ENCODE results near the gene ATXN1.
A peak's percentile ranks its signal among the peaks of the same experiment; 100 is the strongest.

GRCh38 chr6:16760516-16761470 lies at the start of gene ATXN1:
- TF ChIP-seq EZH2phosphoT487 (IDR thresholded peaks at IDR 0.05; ENCODE audit: insufficient read depth, low read depth): 0 out of 2 replicates have a peak, but pooled peaks have one; percentile 29
- no peak for TF ChIP-seq EZH2 (IDR thresholded peaks at IDR 0.05; ENCODE audit: insufficient read depth, poor library complexity, severe bottlenecking)

Measured in GM23248 (cell line).